IMR-90 (cell line): ENCODE measurements around the gene FARS2. TPM values are rescaled to one million over a fixed set of nuclear protein-coding genes. Genes with fewer than 3 reads are reported as not detected.
"Not testable (repeated sequence)": the region's sequence is repeated elsewhere in the genome, so short reads cannot be mapped to it uniquely, and the experiment has no call there.

Source experiments
- ATAC-seq: fragments of 200-7000 bp; cut with Tn5 transposase; 2 replicates; pipeline ENCODE4 v1.9.1; 2020; ENCODE audit warnings: low read depth, mild to moderate bottlenecking, moderate library complexity
- BruUV-seq: library from RNA; stranded (reverse); fragments of 400-500 nt; replicated peaks from 2 replicates; lab custom pipeline; 2021; lab: Mats Ljungman, UMichigan
- CTCF ChIA-PET: fragments of 300-600 bp; formaldehyde crosslinking; extraction: SDS; loops from one replicate; lab custom pipeline; 2021; ENCODE audit warnings: antibody characterized with exemption; lab: Yijun Ruan, JAX
- POLR2A ChIA-PET: fragments of 300-600 bp; sonication (Branson Sonifier 250); formaldehyde crosslinking; loops from one replicate; lab custom pipeline; 2022; ENCODE audit warnings: antibody characterized with exemption; ENCODE audit not compliant: unreplicated experiment; lab: Charles Lee
- DNase-seq: peaks from one replicate; pipeline ENCODE4 v3.0.0; 2013
- H2AFZ ChIP-seq: replicated peaks from 2 replicates; pipeline ENCODE3; 2013; ENCODE audit warnings: low read length, mild to moderate bottlenecking; ENCODE audit not compliant: poor library complexity
- H2AK5ac ChIP-seq: 2 replicates; pipeline ENCODE4 v1.6.1; 2013; ENCODE audit warnings: low read depth, low read length, inconsistent platforms
- H2AK9ac ChIP-seq: replicated peaks from 2 replicates; pipeline ENCODE3; 2013; ENCODE audit warnings: mild to moderate bottlenecking, low read depth, low read length, moderate library complexity; ENCODE audit not compliant: poor library complexity
- H2BK120ac ChIP-seq: 2 replicates; pipeline ENCODE4 v1.6.1; 2013; ENCODE audit warnings: low read depth, low read length, inconsistent platforms
- H2BK15ac ChIP-seq: 3 replicates; pipeline ENCODE4 v1.6.1; 2013; ENCODE audit warnings: low read depth, low read length, inconsistent platforms
- H2BK20ac ChIP-seq: 2 replicates; pipeline ENCODE4 v1.6.1; 2013; ENCODE audit warnings: low read depth, mild to moderate bottlenecking, inconsistent platforms, low read length, moderate library complexity
- H2BK5ac ChIP-seq: 2 replicates; pipeline ENCODE4 v1.6.1; 2013; ENCODE audit warnings: mild to moderate bottlenecking, low read depth, low read length, inconsistent platforms; ENCODE audit not compliant: poor library complexity, severe bottlenecking
- H3K14ac ChIP-seq: replicated peaks from 2 replicates; pipeline ENCODE4 v1.6.1; 2013; ENCODE audit warnings: low read depth, low read length, inconsistent platforms
- H3K18ac ChIP-seq: 2 replicates; pipeline ENCODE4 v1.6.1; 2013; ENCODE audit warnings: low read depth, low read length, control low read depth
- H3K23ac ChIP-seq: 2 replicates; pipeline ENCODE4 v1.6.1; 2013; ENCODE audit warnings: low read depth, low read length, inconsistent platforms
- H3K27ac ChIP-seq: 2 replicates; pipeline ENCODE4 v1.5.1; 2013; ENCODE audit warnings: mild to moderate bottlenecking, control low read depth, low read length; ENCODE audit not compliant: insufficient read depth
- H3K27me3 ChIP-seq: 2 replicates; pipeline ENCODE4 v1.6.1; 2013; ENCODE audit warnings: low read length; ENCODE audit not compliant: control insufficient read depth, insufficient read depth
- H3K36me3 ChIP-seq: 2 replicates; pipeline ENCODE4 v1.6.1; 2013; ENCODE audit warnings: low read length, mixed read lengths; ENCODE audit not compliant: control insufficient read depth, insufficient read depth
- H3K4ac ChIP-seq: 2 replicates; pipeline ENCODE4 v1.6.1; 2013; ENCODE audit warnings: low read depth, low read length, inconsistent platforms
- H3K4me1 ChIP-seq: 2 replicates; pipeline ENCODE4 v1.6.1; 2013; ENCODE audit warnings: low read length, mixed read lengths; ENCODE audit not compliant: control insufficient read depth, insufficient read depth
- H3K4me2 ChIP-seq: 2 replicates; pipeline ENCODE4 v1.6.1; 2013; ENCODE audit warnings: low read depth, mild to moderate bottlenecking, control low read depth, low read length, moderate library complexity
- H3K4me3 ChIP-seq: 2 replicates; pipeline ENCODE4 v1.5.1; 2013; ENCODE audit warnings: low read depth, mild to moderate bottlenecking, control low read depth, low read length, moderate library complexity; ENCODE audit not compliant: insufficient read depth
- H3K56ac ChIP-seq: 2 replicates; pipeline ENCODE4 v1.6.1; 2013; ENCODE audit warnings: low read length, inconsistent platforms; ENCODE audit not compliant: insufficient read depth; ENCODE audit errors: extremely low read depth
- H3K79me1 ChIP-seq, 2 experiments: 2 replicates each; pipeline ENCODE4 v1.6.1; 2013; ENCODE audit warnings: low read length in 2 of 2, inconsistent platforms in 1 of 2, low read depth in 1 of 2
- H3K9ac ChIP-seq: 2 replicates; pipeline ENCODE4 v1.6.1; 2013; ENCODE audit warnings: low read depth, low read length, control low read depth
- H3K9me1 ChIP-seq: 2 replicates; pipeline ENCODE4 v1.6.1; 2013; ENCODE audit warnings: low read length, inconsistent platforms; ENCODE audit not compliant: insufficient read depth
- H3K9me3 ChIP-seq: 2 replicates; pipeline ENCODE4 v1.6.1; 2013; ENCODE audit warnings: low read length; ENCODE audit not compliant: control insufficient read depth, insufficient read depth
- H4K20me1 ChIP-seq: 2 replicates; pipeline ENCODE4 v1.6.1; 2013; ENCODE audit warnings: low read length, inconsistent platforms; ENCODE audit not compliant: insufficient read depth
- H4K5ac ChIP-seq: 2 replicates; pipeline ENCODE4 v1.6.1; 2013; ENCODE audit warnings: mild to moderate bottlenecking, low read depth, low read length, control low read depth
- H4K8ac ChIP-seq, 2 experiments: 2 replicates each; pipeline ENCODE4 v1.6.1; 2013; ENCODE audit warnings: low read depth in 2 of 2, low read length in 2 of 2, control low read depth in 1 of 2, inconsistent platforms in 1 of 2
- H4K91ac ChIP-seq: 2 replicates; pipeline ENCODE4 v1.6.1; 2013; ENCODE audit warnings: low read depth, low read length, inconsistent platforms; ENCODE audit not compliant: insufficient read depth
- ELK1 ChIP-seq: fragments of 150-350 bp; IDR thresholded peaks from 2 replicates; pipeline ENCODE4 v1.6.1; 2016; ENCODE audit warnings: low read depth, mild to moderate bottlenecking, low read length, moderate library complexity, borderline replicate concordance
- SMC3 ChIP-seq: fragments of 150-350 bp; IDR thresholded peaks from 2 replicates; pipeline ENCODE4 v1.6.1; 2016; ENCODE audit warnings: low read depth, mild to moderate bottlenecking, antibody characterized with exemption, low read length, moderate library complexity
- WGBS, 2 experiments: methylation state at CpG; one replicate each; pipeline versions ENCODE4 v1.1.5 to v1.1.7; 2013; ENCODE audit warnings: missing lambda C conversion rate in 2 of 2; ENCODE audit not compliant: insufficient read length in 1 of 2; ENCODE audit errors: extremely low coverage in 2 of 2; 5-methylcytosine and 5-hydroxymethylcytosine counted together
- dilution Hi-C: fragments of 300-500 bp; cut with HindIII; formaldehyde crosslinking; loops from one replicate; pipeline ENCODE4 v1.14.3; 2018; ENCODE audit warnings: low sequenced_read_pairs; ENCODE audit not compliant: unreplicated experiment
- in situ Hi-C: fragments of 300-500 bp; cut with MboI; formaldehyde crosslinking; loops from 3 replicates; pipeline ENCODE4 v1.14.3; 2019; ENCODE audit warnings: low sequenced_read_pairs, inconsistent platforms, mixed read lengths
- intact Hi-C: fragments of 100-400 bp; cut with micrococcal nuclease; formaldehyde crosslinking; loops from 2 replicates; pipeline ENCODE4 v1.10.0; 2022
- polyA plus RNA-seq, 3 experiments: library from polyadenylated mRNA; depleted of rRNA; stranded (reverse); fragments of >200 nt; gene quantifications; 2 replicates each; pipeline ENCODE4 v1.2.3, GENCODE V29; 2012; ENCODE audit warnings: low replicate concordance in 1 of 3
- total RNA-seq: library from RNA; depleted of rRNA; stranded (reverse); fragments of >200 nt; gene quantifications from 2 replicates; pipeline ENCODE4 v1.2.3, GENCODE V29; 2012

FARS2 gene
- total and polyA plus RNA-seq, 2 of the 4 experiments (the other 2 are of a cell fraction), result 12.1 to 28.9 TPM

GRCh38 chr6:5563086-5563485 is 301.8 kb downstream of the FARS2 start:
- Histone ChIP-seq H4K8ac (no peak overlapping the region), H3K4me1 (no peaks in the 10 kb centered on the region), H2BK20ac (no peak overlapping the region), H4K91ac (no peak overlapping the region), H3K14ac (no peak overlapping the region), H4K20me1 (no peaks in the 10 kb centered on the region), H3K4me3 (no peak overlapping the region), H3K23ac (no peak overlapping the region), H2AK9ac (no peak overlapping the region), H3K9me3 (no peaks in the 10 kb centered on the region), H3K18ac (no peak overlapping the region), H3K4me2 (no peak overlapping the region), H3K27ac (no peak overlapping the region), H3K9ac (no peak overlapping the region), H2BK5ac (no peak overlapping the region), H4K5ac (no peak overlapping the region), H3K79me1 (0 out of 4 replicates have a peak, but pooled peaks cover 0 to 4% of the 10 kb centered on the region in 2 experiments), H2AK5ac (no peak overlapping the region), H2BK120ac (no peak overlapping the region), H3K4ac (no peak overlapping the region), H3K9me1 (no peaks in the 10 kb centered on the region), H3K27me3 (no peaks in the 10 kb centered on the region), H3K56ac (no peak overlapping the region), H2AFZ (no peak overlapping the region), H2BK15ac (no peak overlapping the region), H3K36me3 (no peaks in the 10 kb centered on the region)
- intact Hi-C loops (no loop called here), in situ Hi-C loops (no loop called here), dilution Hi-C loops (no loop called here)
- DNase-seq, result no peak
- no CpG with 5 or more reads among the region's 4 CpGs for WGBS, 2 experiments
- BruUV-seq, result no TSS peak
- no peak for ATAC-seq
- TF ChIP-seq SMC3, result no peak
- TF ChIP-seq ELK1, result no peak
- ChIA-PET POLR2A (no interaction called here), CTCF (no interaction called here)

GRCh38 chr6:5564746-5565145 is 303.4 kb downstream of the FARS2 start:
- H3K4me2 ChIP-seq, H3K23ac ChIP-seq, ATAC-seq, H3K18ac ChIP-seq, H3K4me1 ChIP-seq, H3K9ac ChIP-seq, intact Hi-C loops, H4K20me1 ChIP-seq, H3K14ac ChIP-seq, H3K4me3 ChIP-seq, H2BK20ac ChIP-seq, H3K9me1 ChIP-seq, POLR2A ChIA-PET, DNase-seq, H3K27me3 ChIP-seq, H2AK9ac ChIP-seq, H2BK15ac ChIP-seq, dilution Hi-C loops, H3K27ac ChIP-seq, H4K8ac ChIP-seq, H2BK5ac ChIP-seq, H3K79me1 ChIP-seq, H2AK5ac ChIP-seq, H3K4ac ChIP-seq, in situ Hi-C loops, H4K5ac ChIP-seq, H3K56ac ChIP-seq, H3K36me3 ChIP-seq, H4K91ac ChIP-seq, H3K9me3 ChIP-seq, H2BK120ac ChIP-seq, BruUV-seq, H2AFZ ChIP-seq, CTCF ChIA-PET: not testable (repeated sequence)
- WGBS, 2 experiments, result 69% methylated on average over 2 of the region's 3 CpGs; no CpG with 5 or more reads in 1 of the 2 experiments
